Measurements from ENCODE around the gene XKR3. TPM values are rescaled to one million over a fixed set of nuclear protein-coding genes. Genes with fewer than 3 reads are reported as not detected.
"Not testable (repeated sequence)": the region's sequence is repeated elsewhere in the genome, so short reads cannot be mapped to it uniquely, and the experiment has no call there.

The XKR3 gene
- total RNA-seq (not detected in 2 replicates), polyA plus RNA-seq (not detected in 2 replicates)

DNA sequence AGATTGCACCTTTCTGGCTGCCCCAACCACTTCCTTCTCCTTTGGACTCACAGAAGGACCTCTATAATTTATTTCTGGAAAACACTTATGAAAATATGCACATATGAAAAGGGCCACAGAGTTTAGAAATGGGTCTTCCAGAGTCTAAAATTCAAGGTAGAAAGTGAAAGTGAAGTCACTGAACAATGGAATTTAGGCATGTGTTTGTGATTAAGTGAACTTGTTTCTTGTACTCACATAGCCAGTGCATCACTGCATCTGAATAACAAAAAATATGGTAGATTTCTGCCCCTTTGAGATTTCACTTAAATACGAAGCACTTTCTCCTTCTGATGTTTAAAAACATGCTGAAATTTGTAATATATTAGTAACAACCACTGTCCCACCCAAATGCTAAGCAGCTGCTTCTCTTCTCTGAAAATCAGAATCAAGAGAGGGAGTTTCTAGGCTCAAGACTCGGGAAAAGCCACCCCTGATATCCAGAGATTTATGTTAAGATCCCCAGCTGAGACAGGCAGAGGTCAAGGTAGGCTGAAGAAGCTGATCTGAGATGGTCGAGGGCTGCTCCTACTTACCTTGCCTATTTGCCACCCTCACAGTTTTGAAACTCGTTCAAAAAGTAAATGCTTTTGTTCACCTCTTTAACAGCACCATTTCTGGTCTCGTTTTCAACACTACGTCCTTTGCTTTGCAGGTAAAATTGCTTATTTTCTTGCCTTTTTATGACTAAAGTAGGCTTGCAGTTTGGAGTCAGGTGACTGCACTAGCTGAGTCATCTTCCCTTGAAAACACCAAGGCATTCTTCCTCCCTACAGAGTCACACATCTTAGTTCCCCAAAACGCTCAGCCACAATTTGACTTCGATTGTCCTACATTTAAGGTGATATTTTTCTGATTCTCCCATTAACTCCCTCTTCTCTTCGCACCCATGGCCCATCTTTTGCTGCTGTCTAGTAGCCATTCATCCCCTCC, at the start of gene XKR3:
XKR3 (minus strand) TSS at position 696 of the 972 bp plus-strand sequence. CDS start 17,338 bp downstream, outside the sequence.
- no peak within 1 kb of the TSS for H3K4me3 ChIP-seq
- no peak for DNase-seq (ENCODE audit: low read depth in 1 of 2, low spot score in 1 of 2)
- no peaks in the 10 kb centered on the region for H3K27me3 ChIP-seq
- H3K4me1 ChIP-seq (ENCODE audit: low read depth) = no peaks in the 10 kb centered on the region
- H3K9me3 ChIP-seq (ENCODE audit: low read depth) = no peaks in the 10 kb centered on the region
- TF ChIP-seq, protein P1, sequence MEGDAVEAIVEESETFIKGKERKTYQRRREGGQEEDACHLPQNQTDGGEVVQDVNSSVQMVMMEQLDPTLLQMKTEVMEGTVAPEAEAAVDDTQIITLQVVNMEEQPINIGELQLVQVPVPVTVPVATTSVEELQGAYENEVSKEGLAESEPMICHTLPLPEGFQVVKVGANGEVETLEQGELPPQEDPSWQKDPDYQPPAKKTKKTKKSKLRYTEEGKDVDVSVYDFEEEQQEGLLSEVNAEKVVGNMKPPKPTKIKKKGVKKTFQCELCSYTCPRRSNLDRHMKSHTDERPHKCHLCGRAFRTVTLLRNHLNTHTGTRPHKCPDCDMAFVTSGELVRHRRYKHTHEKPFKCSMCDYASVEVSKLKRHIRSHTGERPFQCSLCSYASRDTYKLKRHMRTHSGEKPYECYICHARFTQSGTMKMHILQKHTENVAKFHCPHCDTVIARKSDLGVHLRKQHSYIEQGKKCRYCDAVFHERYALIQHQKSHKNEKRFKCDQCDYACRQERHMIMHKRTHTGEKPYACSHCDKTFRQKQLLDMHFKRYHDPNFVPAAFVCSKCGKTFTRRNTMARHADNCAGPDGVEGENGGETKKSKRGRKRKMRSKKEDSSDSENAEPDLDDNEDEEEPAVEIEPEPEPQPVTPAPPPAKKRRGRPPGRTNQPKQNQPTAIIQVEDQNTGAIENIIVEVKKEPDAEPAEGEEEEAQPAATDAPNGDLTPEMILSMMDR (IDR thresholded peaks at IDR 0.05; ENCODE audit: low read depth, low read length) = no peak
- H3K36me3 ChIP-seq = no peaks in the 10 kb centered on the region
- no peak within 1 kb of the TSS for H3K27ac ChIP-seq

DNA sequence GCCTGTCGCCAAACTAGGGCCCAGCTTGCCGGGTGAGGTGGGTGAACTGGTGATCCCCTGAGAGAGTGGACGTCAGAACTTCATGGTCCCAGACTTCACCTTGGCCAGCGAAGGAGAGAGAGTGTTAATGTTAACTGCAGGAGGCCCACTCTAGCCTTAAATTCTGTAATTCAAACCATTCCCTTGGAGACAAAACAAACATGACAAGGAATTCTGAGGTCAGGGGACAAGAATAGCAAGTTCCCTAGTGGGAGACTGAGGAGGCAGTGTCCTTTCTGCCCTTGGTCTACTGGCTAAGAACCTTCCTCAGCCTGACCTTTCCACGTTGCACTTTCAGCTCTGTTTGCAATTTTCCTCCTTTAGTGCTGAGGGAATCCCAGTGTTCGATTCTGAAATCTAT, 44.4 kb upstream of the XKR3 start:
- H3K27me3 ChIP-seq; DNase-seq (ENCODE audit: low read depth in 1 of 2, low spot score in 1 of 2); H3K27ac ChIP-seq; H3K4me3 ChIP-seq; H3K4me1 ChIP-seq (ENCODE audit: low read depth); H3K9me3 ChIP-seq (ENCODE audit: low read depth); H3K36me3 ChIP-seq: not testable (repeated sequence)

GRCh38 chr22:16866167-16866566, 41.0 kb upstream of the XKR3 start:
- Histone ChIP-seq H3K27ac (no peak overlapping the region), H3K36me3 (no peaks in the 10 kb centered on the region), H3K27me3 (no peaks in the 10 kb centered on the region), H3K4me1 (ENCODE audit: low read depth) (no peaks in the 10 kb centered on the region), H3K9me3 (ENCODE audit: low read depth) (no peaks in the 10 kb centered on the region), H3K4me3 (no peak overlapping the region)
- no peak for DNase-seq (ENCODE audit: low read depth in 1 of 2, low spot score in 1 of 2)
- TF ChIP-seq, protein P1 (IDR thresholded peaks at IDR 0.05; ENCODE audit: low read depth, low read length) = no peak

DNA sequence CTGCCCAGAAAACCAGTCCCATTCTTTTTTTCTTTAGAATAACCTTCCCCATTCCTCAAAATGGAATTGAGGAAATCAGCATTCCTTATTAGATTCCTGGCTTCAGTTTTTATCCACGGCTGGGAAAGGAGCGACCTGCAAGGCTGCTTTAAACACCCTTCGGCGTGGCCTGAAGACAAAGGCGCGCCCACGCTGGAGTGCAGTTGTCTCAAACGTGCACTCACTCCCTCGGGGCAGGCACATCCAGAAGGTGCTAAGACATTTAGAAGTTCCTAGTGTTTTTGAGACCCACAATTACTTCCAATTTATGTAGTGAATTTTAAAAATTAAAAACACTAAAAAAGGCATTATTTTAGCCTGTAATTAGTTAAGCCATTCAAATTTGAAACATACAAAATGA, 31.6 kb upstream of the XKR3 start:
- not testable (repeated sequence) for H3K27ac ChIP-seq; H3K9me3 ChIP-seq (ENCODE audit: low read depth); H3K4me3 ChIP-seq; H3K4me1 ChIP-seq (ENCODE audit: low read depth); H3K36me3 ChIP-seq; H3K27me3 ChIP-seq; DNase-seq (ENCODE audit: low read depth in 1 of 2, low spot score in 1 of 2)

DNA sequence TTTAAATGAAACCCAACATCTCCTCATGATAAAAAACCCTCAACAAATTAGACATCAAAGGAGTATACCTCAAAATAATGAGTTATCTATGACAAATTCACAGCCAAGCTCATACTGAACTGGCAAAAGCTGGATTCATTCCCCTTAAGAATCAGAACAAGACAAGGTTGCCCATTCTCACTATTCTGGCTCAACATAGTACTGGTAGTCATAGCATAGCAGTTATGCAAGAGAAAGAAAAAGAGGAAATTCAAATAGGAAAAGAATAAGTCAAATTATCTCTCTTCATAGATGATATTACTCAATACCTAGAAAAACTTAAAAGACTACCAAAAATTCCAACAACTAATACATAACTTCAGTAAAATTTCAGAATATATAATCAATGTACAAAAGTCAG, 29.4 kb upstream of the XKR3 start:
- no peaks in the 10 kb centered on the region for H3K36me3 ChIP-seq
- TF ChIP-seq, protein P1 (IDR thresholded peaks at IDR 0.05; ENCODE audit: low read depth, low read length) = no peak
- no peak overlapping the region for H3K27ac ChIP-seq
- no peak for DNase-seq (ENCODE audit: low read depth in 1 of 2, low spot score in 1 of 2)
- H3K27me3 ChIP-seq = no peaks in the 10 kb centered on the region
- no peaks in the 10 kb centered on the region for H3K9me3 ChIP-seq (ENCODE audit: low read depth)
- H3K4me3 ChIP-seq = no peak overlapping the region
- no peaks in the 10 kb centered on the region for H3K4me1 ChIP-seq (ENCODE audit: low read depth)

DNA sequence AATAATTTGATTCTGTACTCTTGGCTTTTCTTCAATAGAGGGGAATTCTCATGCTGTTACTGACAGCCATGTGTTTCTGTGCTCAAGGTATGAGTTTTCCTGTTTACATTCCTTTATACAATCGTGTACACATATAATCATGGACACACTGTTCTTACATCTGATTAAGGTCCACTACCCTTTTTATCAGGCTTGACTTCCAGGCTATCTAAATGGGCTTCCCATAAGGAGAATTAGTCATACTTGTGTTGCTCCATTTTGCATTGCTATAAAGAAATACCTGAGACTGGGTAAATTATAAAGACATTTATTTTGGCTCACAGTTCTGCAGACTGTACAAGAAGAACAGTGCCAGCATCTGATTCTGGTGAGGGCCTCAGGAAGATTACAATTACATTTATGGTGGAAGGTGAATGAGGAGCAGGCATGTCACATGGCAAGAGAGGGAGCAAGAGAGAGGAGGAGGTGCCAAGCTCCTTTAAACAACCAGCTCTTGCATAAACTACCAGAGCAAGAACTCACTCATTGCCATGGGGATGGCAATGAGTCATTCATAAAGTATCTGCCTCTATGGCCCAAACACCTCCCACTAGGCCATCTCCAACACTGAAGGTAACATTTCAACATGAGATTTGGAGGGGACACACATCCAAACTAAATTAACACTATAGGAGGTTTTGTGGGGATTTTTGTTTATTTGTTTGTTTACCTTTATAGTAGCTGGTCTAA, 26.2 kb upstream of the XKR3 start:
- DNase-seq (ENCODE audit: low read depth in 1 of 2, low spot score in 1 of 2); H3K9me3 ChIP-seq (ENCODE audit: low read depth); H3K27ac ChIP-seq; H3K4me1 ChIP-seq (ENCODE audit: low read depth); H3K27me3 ChIP-seq; H3K36me3 ChIP-seq; H3K4me3 ChIP-seq: not testable (repeated sequence)

GRCh38 chr22:16847271-16847670, 22.1 kb upstream of the XKR3 start:
- TF ChIP-seq, protein P1 (IDR thresholded peaks at IDR 0.05; ENCODE audit: low read depth, low read length) = no peak

More at GRCh38 chr22:16847271-16847670, 22.1 kb upstream of the XKR3 start:
- H3K4me1 ChIP-seq (ENCODE audit: low read depth) = no peaks in the 10 kb centered on the region
- H3K27ac ChIP-seq = no peak overlapping the region
- no peaks in the 10 kb centered on the region for H3K27me3 ChIP-seq
- no peak overlapping the region for H3K4me3 ChIP-seq
- DNase-seq (ENCODE audit: low read depth in 1 of 2, low spot score in 1 of 2) = no peak
- H3K36me3 ChIP-seq = no peaks in the 10 kb centered on the region
- no peaks in the 10 kb centered on the region for H3K9me3 ChIP-seq (ENCODE audit: low read depth)
